Prostate gland (tissue), 2 donors: Measurements from ENCODE around the gene NHS.

ENCODE experiments used
- POLR2A ChIP-seq: fragments of 450-650 bp; IDR thresholded peaks from one replicate; pipeline ENCODE4 v1.6.1; 2016; ENCODE audit warnings: antibody characterized with exemption, mild to moderate bottlenecking
- POLR2AphosphoS5 ChIP-seq: sonication (generic); formaldehyde crosslinking; IDR thresholded peaks from one replicate; pipeline ENCODE4 v1.6.1; 2017; ENCODE audit warnings: antibody characterized with exemption
- TF ChIP-seq, protein P1 (sequence below), 4 experiments: fragments of 200-600 bp in 2 of 4; fragments of 450-650 bp in 2 of 4; sonication (generic) in 2 of 4; IDR thresholded peaks; 1 replicate in 3 of 4; 2 replicates in 1 of 4; pipeline ENCODE4 v1.5.1; 2016 to 2019; ENCODE audit warnings: antibody characterized with exemption in 4 of 4, mild to moderate bottlenecking in 2 of 4, moderate library complexity in 2 of 4

GRCh38 chrX:17584248-17584681 lies 209.3 kb downstream of the NHS start:
- TF ChIP-seq, protein P1, sequence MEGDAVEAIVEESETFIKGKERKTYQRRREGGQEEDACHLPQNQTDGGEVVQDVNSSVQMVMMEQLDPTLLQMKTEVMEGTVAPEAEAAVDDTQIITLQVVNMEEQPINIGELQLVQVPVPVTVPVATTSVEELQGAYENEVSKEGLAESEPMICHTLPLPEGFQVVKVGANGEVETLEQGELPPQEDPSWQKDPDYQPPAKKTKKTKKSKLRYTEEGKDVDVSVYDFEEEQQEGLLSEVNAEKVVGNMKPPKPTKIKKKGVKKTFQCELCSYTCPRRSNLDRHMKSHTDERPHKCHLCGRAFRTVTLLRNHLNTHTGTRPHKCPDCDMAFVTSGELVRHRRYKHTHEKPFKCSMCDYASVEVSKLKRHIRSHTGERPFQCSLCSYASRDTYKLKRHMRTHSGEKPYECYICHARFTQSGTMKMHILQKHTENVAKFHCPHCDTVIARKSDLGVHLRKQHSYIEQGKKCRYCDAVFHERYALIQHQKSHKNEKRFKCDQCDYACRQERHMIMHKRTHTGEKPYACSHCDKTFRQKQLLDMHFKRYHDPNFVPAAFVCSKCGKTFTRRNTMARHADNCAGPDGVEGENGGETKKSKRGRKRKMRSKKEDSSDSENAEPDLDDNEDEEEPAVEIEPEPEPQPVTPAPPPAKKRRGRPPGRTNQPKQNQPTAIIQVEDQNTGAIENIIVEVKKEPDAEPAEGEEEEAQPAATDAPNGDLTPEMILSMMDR (IDR thresholded peaks at IDR 0.05), result no peak
- TF ChIP-seq POLR2A, result no peak
- no peak for TF ChIP-seq POLR2AphosphoS5
